Adrenal gland (tissue), 12 donors: Measurements from ENCODE around the gene UNC119B. TPM values are rescaled to one million over a fixed set of nuclear protein-coding genes. Genes with fewer than 3 reads are reported as not detected.

Experiments used
- DNase-seq, 7 donors: peaks; one replicate each; pipeline ENCODE4 v3.0.0-alpha.2; 2019 to 2020
- H3K27ac ChIP-seq, 5 donors: fragments of 200-600 bp; sonication (generic) in 4 of 5; 1 replicate in 3 of 5; 2 replicates in 2 of 5; pipeline versions ENCODE4 v1.5.1 to v1.8.0; 2016 to 2020; ENCODE audit warnings: mild to moderate bottlenecking in 1 of 5
- H3K27me3 ChIP-seq: fragments of 200-600 bp; 2 replicates; pipeline ENCODE4 v1.8.0; 2021
- H3K36me3 ChIP-seq, 2 donors: fragments of 200-600 bp; replicated peaks in 1 of 2; 1 replicate in 1 of 2; 2 replicates in 1 of 2; pipeline versions ENCODE4 v1.5.1 to v1.8.0; 2018 to 2022
- H3K4me1 ChIP-seq, 2 donors: fragments of 200-600 bp; replicated peaks in 1 of 2; 1 replicate in 1 of 2; 2 replicates in 1 of 2; pipeline versions ENCODE4 v1.5.1 to v1.8.0; 2018 to 2021
- H3K4me3 ChIP-seq, 4 donors: fragments of 200-600 bp; sonication (generic) in 3 of 4; one replicate each; pipeline ENCODE4 v1.5.1; 2016 to 2018
- H3K9me3 ChIP-seq, 3 donors: fragments of 200-600 bp; sonication (generic) in 1 of 3; replicated peaks in 1 of 3; 1 replicate in 2 of 3; 2 replicates in 1 of 3; pipeline versions ENCODE4 v1.5.1 to v1.8.0; 2016 to 2021
- CTCF ChIP-seq, 6 experiments: fragments of 450-650 bp in 4 of 6; fragments of 200-600 bp in 2 of 6; sonication (generic) in 1 of 6; IDR thresholded peaks; 1 replicate in 5 of 6; 2 replicates in 1 of 6; pipeline versions ENCODE4 v1.5.1 to v1.8.0; 2016 to 2021; ENCODE audit warnings: antibody characterized with exemption in 6 of 6, mild to moderate bottlenecking in 2 of 6, moderate library complexity in 1 of 6
- POLR2A ChIP-seq, 2 donors: fragments of 450-650 bp; IDR thresholded peaks; one replicate each; pipeline ENCODE4 v1.6.1; 2017; ENCODE audit warnings: antibody characterized with exemption in 2 of 2, mild to moderate bottlenecking in 2 of 2, moderate library complexity in 1 of 2
- WGBS, 4 donors: extraction: QIAGEN DNeasy Blood & Tissue Kit in 2 of 4; methylation state at CpG; one replicate each; pipeline versions ENCODE4 v1.1.5 to v1.1.7; 2013 to 2017; 5-methylcytosine and 5-hydroxymethylcytosine counted together
- intact Hi-C, 2 donors: fragments of 100-400 bp; cut with DNase I; formaldehyde crosslinking; loops; one replicate each; pipeline versions ENCODE4 v1.14.1 to v1.15.0; 2022 to 2023
- polyA plus RNA-seq, 3 donors: library from polyadenylated mRNA; stranded (reverse); fragments of 200-250 nt in 2 of 3; fragments of 350-450 nt in 1 of 3; fragmentation: Illumina TruSeq in 1 of 3; extraction: RNeasy Lipid Tissue Mini Kit (QIAGEN cat#74804) in 1 of 3; gene quantifications; one replicate each; pipeline ENCODE4 v1.2.3, GENCODE V29; 2013 to 2014
- total RNA-seq, 9 donors: library from RNA; depleted of rRNA in 4 of 9; stranded (reverse); fragments of >200 nt in 4 of 9; fragments of 120-200 nt in 1 of 9; fragmentation: NEBNext Ultra II Directional in 1 of 9; extraction: Animal tissue kit (Norgen Biotek cat#: 25700) in 1 of 9; gene quantifications; one replicate each; pipeline versions ENCODE4 v1.1.0 to v1.2.4, GENCODE V29; 2013 to 2023
- donor health status: healthy with polysubstance abuse.
- donor health status: Bipolar disorder and iron deficiency.
- donor health status: DM: yes; HTN: yes; CAD: no.
- donor health status: DM: no; HTN: no; CAD: no.
- donor health status: DM: no; HTN: no; CAD: no.
- donor health status: DM: yes; HTN: yes; CAD: no.

Gene UNC119B
- total and polyA plus RNA-seq, 12 donors = 14.0 to 97.5 (median 50.0) TPM

GRCh38 chr12:120739821-120740613 lies 29.8 kb downstream of the UNC119B start:
- no peak overlapping the region for H3K4me3 ChIP-seq
- no peaks in the 10 kb centered on the region for H3K9me3 ChIP-seq
- H3K36me3 ChIP-seq = peaks cover 0 to 5% of the 10 kb centered on the region in 2 donors
- no peak for TF ChIP-seq CTCF (IDR thresholded peaks at IDR 0.05)
- no peak for TF ChIP-seq POLR2A (IDR thresholded peaks at IDR 0.05)
- intact Hi-C loops = no loop called here
- DNase-seq = no peak
- 84 to 88% (median 86%) methylated on average over 14 to 16 of the region's 16 CpGs for WGBS, 4 donors
- no peak overlapping the region for H3K27ac ChIP-seq
- no peaks in the 10 kb centered on the region for H3K27me3 ChIP-seq
- H3K4me1 ChIP-seq = peaks cover 4 to 5% of the 10 kb centered on the region in 2 donors

DNA sequence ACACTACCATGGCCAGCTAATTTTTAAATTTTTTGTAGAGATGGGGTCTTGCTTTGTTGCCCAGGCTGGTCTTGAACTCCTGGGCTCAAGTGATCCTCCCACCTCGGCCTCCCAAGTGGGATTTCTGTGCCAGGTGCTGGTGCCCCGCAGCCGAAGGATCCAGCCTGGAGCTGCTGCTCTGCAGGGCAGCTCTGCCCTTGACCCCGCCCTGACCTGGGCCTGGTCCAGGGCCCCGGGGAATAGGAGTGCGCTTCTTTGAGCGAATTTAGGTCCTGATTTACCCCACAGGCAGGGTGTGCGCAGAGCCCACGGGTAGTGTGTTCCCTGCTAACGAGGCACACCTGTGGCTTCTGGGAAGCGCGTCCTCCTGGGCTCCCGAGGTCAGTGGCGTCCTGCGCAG lies 30.6 kb downstream of the UNC119B start:
- Histone ChIP-seq H3K27ac (no peak overlapping the region), H3K27me3 (no peaks in the 10 kb centered on the region), H3K4me3 (no peak overlapping the region), H3K4me1 (peaks cover 4 to 5% of the 10 kb centered on the region in 2 donors), H3K9me3 (no peaks in the 10 kb centered on the region), H3K36me3 (peaks cover 0 to 5% of the 10 kb centered on the region in 2 donors)
- no peak for DNase-seq
- TF ChIP-seq CTCF (IDR thresholded peaks at IDR 0.05) (no peak), POLR2A (IDR thresholded peaks at IDR 0.05) (no peak)
- 83 to 100% (median 91%) methylated on average over 1 to 15 of the region's 15 CpGs for WGBS, 4 donors
- intact Hi-C loops = no loop called here

- Histone ChIP-seq H3K4me1 (peaks cover 4 to 5% of the 10 kb centered on the region in 2 donors), H3K36me3 (peaks cover 0 to 5% of the 10 kb centered on the region in 2 donors), H3K27me3 (no peaks in the 10 kb centered on the region), H3K9me3 (no peaks in the 10 kb centered on the region), H3K4me3 (no peak overlapping the region), H3K27ac (no peak overlapping the region)
- DNase-seq = peak in 5 of 7 donors; percentile 49 to 72 (median 63)
- 51 to 77% (median 72%) methylated on average over 7 to 33 of the region's 33 CpGs for WGBS, 4 donors
- TF ChIP-seq POLR2A (IDR thresholded peaks at IDR 0.05) = no peak
- no peak for TF ChIP-seq CTCF (IDR thresholded peaks at IDR 0.05)
- intact Hi-C loops = no loop called here
These were observed 31.5 kb downstream of the UNC119B start for GRCh38 chr12:120741476-120742421.

GRCh38 chr12:120744922-120745493 lies 34.8 kb downstream of the UNC119B start:
- Histone ChIP-seq H3K4me3 (no peak overlapping the region), H3K27ac (no peak overlapping the region), H3K9me3 (no peaks in the 10 kb centered on the region), H3K27me3 (no peaks in the 10 kb centered on the region), H3K36me3 (no peaks in the 10 kb centered on the region), H3K4me1 (peaks cover 4 to 5% of the 10 kb centered on the region in 2 donors)
- no peak for TF ChIP-seq CTCF (IDR thresholded peaks at IDR 0.05)
- no peak for TF ChIP-seq POLR2A (IDR thresholded peaks at IDR 0.05)
- no peak for DNase-seq
- WGBS, 4 donors = 80 to 94% (median 90%) methylated on average over 6 to 15 of the region's 15 CpGs
- intact Hi-C loops = no loop called here
